Tibial artery (tissue), 4 donors: Measurements from ENCODE around the gene PTPN9.
"Not testable (repeated sequence)": the region's sequence is repeated elsewhere in the genome, so short reads cannot be mapped to it uniquely, and the experiment has no call there.

Experiments used
- DNase-seq, 2 donors: peaks; one replicate each; pipeline ENCODE4 v3.0.0-alpha.2; 2019
- H3K27ac ChIP-seq, 2 donors: fragments of 200-600 bp; sonication (generic) in 1 of 2; 1 replicate in 1 of 2; 2 replicates in 1 of 2; pipeline ENCODE4 v1.5.1; 2018 to 2019; ENCODE audit warnings: mild to moderate bottlenecking in 1 of 2
- H3K27me3 ChIP-seq, 2 donors: fragments of 200-600 bp; sonication (generic) in 1 of 2; one replicate each; pipeline versions ENCODE4 v1.5.1 to v1.6.0; 2016 to 2019
- H3K36me3 ChIP-seq, 3 donors: fragments of 200-600 bp; sonication (generic) in 2 of 3; one replicate each; pipeline ENCODE4 v1.5.1; 2016 to 2019; ENCODE audit warnings: mild to moderate bottlenecking in 2 of 3
- H3K4me1 ChIP-seq, 4 donors: fragments of 200-600 bp; sonication (generic) in 2 of 4; 1 replicate in 3 of 4; 2 replicates in 1 of 4; pipeline ENCODE4 v1.5.1; 2016 to 2019
- H3K4me3 ChIP-seq, 2 donors: fragments of 200-600 bp; sonication (generic) in 1 of 2; 1 replicate in 1 of 2; 2 replicates in 1 of 2; pipeline ENCODE4 v1.5.1; 2018 to 2019; ENCODE audit warnings: mild to moderate bottlenecking in 2 of 2
- H3K9me3 ChIP-seq, 3 donors: fragments of 200-600 bp; sonication (generic) in 1 of 3; one replicate each; pipeline ENCODE4 v1.5.1; 2016 to 2019
- CTCF ChIP-seq, 2 experiments: fragments of 200-600 bp in 1 of 2; fragments of 450-650 bp in 1 of 2; IDR thresholded peaks; one replicate each; pipeline ENCODE4 v1.5.1; 2017 to 2019; ENCODE audit warnings: antibody characterized with exemption in 2 of 2, mild to moderate bottlenecking in 1 of 2, moderate library complexity in 1 of 2
- intact Hi-C: fragments of 100-400 bp; cut with DNase I; formaldehyde crosslinking; loops from one replicate; pipeline ENCODE4 v1.15.0; 2023; ENCODE audit warnings: low total_unique reads

The PTPN9 gene

GRCh38 chr15:75450307-75451201, 128.6 kb downstream of the PTPN9 start:
- H3K9me3 ChIP-seq: no peaks in the 10 kb centered on the region
- intact Hi-C loops: no loop called here
- peak; percentile 98 to 99 for DNase-seq
- H3K4me3 ChIP-seq: peak overlapping the region; percentile 76 to 97
- TF ChIP-seq CTCF (IDR thresholded peaks at IDR 0.05): no peak
- H3K4me1 ChIP-seq: peaks cover 0 to 34% (median 19%) of the 10 kb centered on the region in 4 donors
- peak overlapping the region; percentile 89 to 99 for H3K27ac ChIP-seq
- H3K27me3 ChIP-seq: no peaks in the 10 kb centered on the region
- no peaks in the 10 kb centered on the region for H3K36me3 ChIP-seq

GRCh38 chr15:75449585-75450306, 129.4 kb downstream of the PTPN9 start:
- Histone ChIP-seq H3K4me1 (peaks cover 0 to 34% (median 19%) of the 10 kb centered on the region in 4 donors), H3K27me3 (no peaks in the 10 kb centered on the region), H3K27ac (peak overlapping the region; percentile 89 to 99), H3K9me3 (no peaks in the 10 kb centered on the region), H3K36me3 (no peaks in the 10 kb centered on the region), H3K4me3 (peak overlapping the region; percentile 76 to 97)
- TF ChIP-seq CTCF (IDR thresholded peaks at IDR 0.05): no peak
- intact Hi-C loops: no loop called here
- DNase-seq: peak; percentile 30 to 60

- H3K36me3 ChIP-seq, H3K27ac ChIP-seq, H3K27me3 ChIP-seq, intact Hi-C loops, H3K4me3 ChIP-seq, H3K9me3 ChIP-seq: not testable (repeated sequence)
- peaks cover 0 to 41% (median 24%) of the 10 kb centered on the region in 4 donors for H3K4me1 ChIP-seq
- DNase-seq: peak in 1 of 2 donors; percentile 59
Observed at GRCh38 chr15:75448171-75448570, 130.9 kb downstream of the PTPN9 start.

GRCh38 chr15:75446151-75446550, 133.0 kb downstream of the PTPN9 start:
- Histone ChIP-seq H3K27me3 (no peaks in the 10 kb centered on the region), H3K36me3 (no peaks in the 10 kb centered on the region), H3K27ac (no peak overlapping the region), H3K9me3 (no peaks in the 10 kb centered on the region), H3K4me1 (peaks cover 0 to 38% (median 22%) of the 10 kb centered on the region in 4 donors), H3K4me3 (no peak overlapping the region)
- intact Hi-C loops: no loop called here
- DNase-seq: no peak
- no peak for TF ChIP-seq CTCF (IDR thresholded peaks at IDR 0.05)

- H3K27ac ChIP-seq, H3K36me3 ChIP-seq, DNase-seq, H3K4me3 ChIP-seq, intact Hi-C loops, H3K27me3 ChIP-seq, H3K9me3 ChIP-seq: not testable (repeated sequence)
- H3K4me1 ChIP-seq: peaks cover 0 to 38% (median 20%) of the 10 kb centered on the region in 4 donors
Observed at GRCh38 chr15:75445324-75445723, 133.8 kb downstream of the PTPN9 start.

- H3K4me3 ChIP-seq, intact Hi-C loops, H3K27ac ChIP-seq, H3K27me3 ChIP-seq, H3K9me3 ChIP-seq, H3K36me3 ChIP-seq: not testable (repeated sequence)
- peaks cover 0 to 25% (median 10%) of the 10 kb centered on the region in 4 donors for H3K4me1 ChIP-seq
- DNase-seq: peak in 1 of 2 donors; percentile 32
Observed at GRCh38 chr15:75443972-75444453, 135.1 kb downstream of the PTPN9 start.

GRCh38 chr15:75437721-75438120, 141.4 kb downstream of the PTPN9 start:
- H3K36me3 ChIP-seq: peaks cover 0 to 7% (median 0%) of the 10 kb centered on the region in 3 donors
- H3K4me3 ChIP-seq: no peak overlapping the region
- intact Hi-C loops: no loop called here
- DNase-seq: no peak
- no peak for TF ChIP-seq CTCF (IDR thresholded peaks at IDR 0.05)
- H3K27ac ChIP-seq: no peak overlapping the region
- no peaks in the 10 kb centered on the region for H3K27me3 ChIP-seq
- peaks cover 0 to 7% (median 0%) of the 10 kb centered on the region in 4 donors for H3K4me1 ChIP-seq
- H3K9me3 ChIP-seq: no peaks in the 10 kb centered on the region
